A549 (cell line): ENCODE measurements around the gene LAMTOR5.

Source experiments
- CBX2 ChIP-seq: fragments of 200-600 bp; sonication (generic); IDR thresholded peaks from 2 replicates; pipeline ENCODE4 v1.6.1; 2016; ENCODE audit warnings: low read depth, mild to moderate bottlenecking, borderline replicate concordance
- POLR2A ChIP-seq: IDR thresholded peaks from 2 replicates; pipeline ENCODE4 v1.6.1; 2012; ENCODE audit warnings: mild to moderate bottlenecking, low read length

DNA sequence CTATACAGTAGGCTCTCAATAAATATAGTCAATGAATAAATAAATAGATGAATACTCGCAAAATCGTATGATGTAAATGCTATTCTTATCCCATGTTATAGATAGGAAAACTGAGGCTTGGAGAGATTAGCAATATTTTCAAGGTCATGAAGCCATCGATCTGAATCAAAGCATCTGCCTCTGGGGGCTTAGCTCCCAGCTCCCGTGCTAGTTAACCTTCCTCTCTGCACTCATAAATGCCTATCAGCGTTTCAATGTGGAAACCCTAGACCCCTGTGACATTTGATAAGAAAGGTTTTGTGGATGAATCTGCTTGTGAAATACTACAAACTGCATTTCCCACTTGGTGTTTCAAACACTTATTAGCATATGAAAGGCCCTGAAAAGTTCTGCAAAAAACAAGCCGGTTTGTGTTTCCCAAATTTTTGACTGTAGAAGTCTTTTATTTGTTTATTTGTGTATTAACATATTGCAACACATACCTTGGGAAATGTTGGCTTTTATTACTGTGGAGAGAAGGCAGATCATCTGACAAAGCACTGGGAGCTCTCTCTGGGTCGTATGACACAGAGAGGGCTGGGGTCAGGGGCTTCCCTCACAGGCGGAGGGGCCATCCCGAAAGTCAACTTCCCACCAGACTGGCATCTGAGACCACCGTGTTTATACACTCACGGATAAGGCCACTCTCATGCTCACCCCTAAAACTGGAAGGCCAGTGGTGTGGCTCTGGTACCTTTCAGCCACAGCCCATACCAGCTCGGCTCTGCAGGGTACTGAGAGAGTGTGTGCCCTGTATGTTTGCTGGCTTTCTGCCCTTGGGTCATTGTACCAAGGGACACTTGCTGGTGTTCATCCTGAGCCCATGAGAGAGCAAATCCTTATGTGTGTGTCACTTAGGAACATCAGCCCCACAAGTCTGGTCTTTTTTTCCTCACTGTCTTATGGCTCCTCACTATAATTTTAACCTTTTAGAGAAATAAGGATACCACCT lies 42.5 kb upstream of the LAMTOR5 start:
- no peak for TF ChIP-seq POLR2A
- TF ChIP-seq CBX2, result no peak
